ENCODE results near the gene NRL. TPM values are rescaled to one million over a fixed set of nuclear protein-coding genes. Genes with fewer than 3 reads are reported as not detected.

NRL gene
- total RNA-seq, 2 donors from 2014 or later, result 0.88 to 2.7 TPM

GRCh38 chr14:24064091-24064795 is 50.5 kb downstream of the NRL start:
- TF ChIP-seq CTCF (IDR thresholded peaks at IDR 0.05), result no peak
- Histone ChIP-seq H3K4me1 (peaks cover 6% of the 10 kb centered on the region), H3K4me3 (no peak overlapping the region), H3K9ac (ENCODE audit: low read depth in 2 of 2, low read length in 2 of 2) (no peak overlapping the region), H3K27ac (no peak overlapping the region), H3K36me3 (no peaks in the 10 kb centered on the region), H3K9me3 (no peaks in the 10 kb centered on the region), H3K27me3 (no peaks in the 10 kb centered on the region)
- no peak for DNase-seq
- intact Hi-C loops (cut with DNase I), result no loop called here

- Histone ChIP-seq H3K27ac (no peak overlapping the region), H3K4me3 (no peak overlapping the region), H3K36me3 (no peaks in the 10 kb centered on the region), H3K4me1 (peaks cover 6% of the 10 kb centered on the region), H3K27me3 (no peaks in the 10 kb centered on the region), H3K9ac (ENCODE audit: low read depth in 2 of 2, low read length in 2 of 2) (no peak overlapping the region), H3K9me3 (no peaks in the 10 kb centered on the region)
- no peak for DNase-seq
- intact Hi-C loops (cut with DNase I), result no loop called here
- no peak for TF ChIP-seq CTCF (IDR thresholded peaks at IDR 0.05)
Observed at GRCh38 chr14:24063263-24063836, 51.4 kb downstream of the NRL start.

GRCh38 chr14:24062216-24062980 is 52.4 kb downstream of the NRL start:
- TF ChIP-seq CTCF (IDR thresholded peaks at IDR 0.05), result no peak
- H3K36me3 ChIP-seq, result no peaks in the 10 kb centered on the region
- H3K27ac ChIP-seq, result no peak overlapping the region
- H3K4me3 ChIP-seq, result no peak overlapping the region
- DNase-seq, result no peak
- H3K9me3 ChIP-seq, result no peaks in the 10 kb centered on the region
- no peak overlapping the region for H3K9ac ChIP-seq (ENCODE audit: low read depth in 2 of 2, low read length in 2 of 2)
- H3K4me1 ChIP-seq, result peaks cover 5% of the 10 kb centered on the region
- intact Hi-C loops (cut with DNase I), result no loop called here
- no peaks in the 10 kb centered on the region for H3K27me3 ChIP-seq

GRCh38 chr14:24060984-24061913 is 53.5 kb downstream of the NRL start:
- H3K27ac ChIP-seq, result no peak overlapping the region
- intact Hi-C loops (cut with DNase I), result no loop called here
- H3K9me3 ChIP-seq, result no peaks in the 10 kb centered on the region
- no peak for DNase-seq
- no peaks in the 10 kb centered on the region for H3K27me3 ChIP-seq
- no peaks in the 10 kb centered on the region for H3K36me3 ChIP-seq
- no peak overlapping the region for H3K9ac ChIP-seq (ENCODE audit: low read depth in 2 of 2, low read length in 2 of 2)
- no peaks in the 10 kb centered on the region for H3K4me1 ChIP-seq
- no peak for TF ChIP-seq CTCF (IDR thresholded peaks at IDR 0.05)
- no peak overlapping the region for H3K4me3 ChIP-seq

GRCh38 chr14:24060443-24060842 is 54.3 kb downstream of the NRL start:
- intact Hi-C loops (cut with DNase I), result no loop called here
- no peak for TF ChIP-seq CTCF (IDR thresholded peaks at IDR 0.05)
- no peak overlapping the region for H3K27ac ChIP-seq
- no peak overlapping the region for H3K9ac ChIP-seq (ENCODE audit: low read depth in 2 of 2, low read length in 2 of 2)
- H3K9me3 ChIP-seq, result no peaks in the 10 kb centered on the region
- no peaks in the 10 kb centered on the region for H3K27me3 ChIP-seq
- H3K4me3 ChIP-seq, result no peak overlapping the region
- no peaks in the 10 kb centered on the region for H3K36me3 ChIP-seq
- H3K4me1 ChIP-seq, result no peaks in the 10 kb centered on the region
- no peak for DNase-seq

Measured in colonic mucosa (tissue), 4 donors.